ENCODE results near the gene TTLL9. TPM values are rescaled to one million over a fixed set of nuclear protein-coding genes. Genes with fewer than 3 reads are reported as not detected.

TTLL9 gene
- total RNA-seq, 4 donors from 2014 or later: 0.17 to 0.34 TPM; not detected in 2

DNA sequence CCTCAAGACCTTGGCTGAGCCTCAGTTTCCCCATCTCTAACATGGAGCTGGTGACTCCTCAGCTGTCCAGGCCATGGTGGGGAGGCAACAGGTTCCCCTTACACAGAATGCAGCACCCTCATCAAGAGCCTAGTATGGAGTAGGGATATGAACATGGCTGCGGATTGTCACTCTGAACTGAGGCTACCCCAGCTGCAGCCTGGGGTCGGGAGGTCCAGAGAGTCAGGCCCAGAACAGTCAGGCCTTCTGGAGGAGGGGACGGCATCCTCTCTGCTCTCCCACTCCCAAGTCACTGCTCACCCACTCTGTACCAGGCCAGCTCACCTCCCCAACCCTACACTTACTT is 23.7 kb upstream of the TTLL9 start:
- H3K4me3 ChIP-seq: no peak overlapping the region
- H3K36me3 ChIP-seq: no peaks in the 10 kb centered on the region
- no peak for TF ChIP-seq POLR2AphosphoS5 (IDR thresholded peaks at IDR 0.05)
- no peak for TF ChIP-seq EP300 (IDR thresholded peaks at IDR 0.05)
- TF ChIP-seq POLR2A (IDR thresholded peaks at IDR 0.05; ENCODE audit: low read depth): no peak
- no peak for TF ChIP-seq CTCF (IDR thresholded peaks at IDR 0.05)
- peaks cover 0 to 36% (median 3%) of the 10 kb centered on the region in 4 donors for H3K27me3 ChIP-seq
- H3K9me3 ChIP-seq: no peaks in the 10 kb centered on the region
- WGBS: 81% methylated on average over 2 of the region's 3 CpGs
- H3K27ac ChIP-seq (replicated peaks in 1 of 4): no peak overlapping the region
- H3K4me1 ChIP-seq: peaks cover 12 to 23% (median 15%) of the 10 kb centered on the region in 4 donors
- intact Hi-C loops (cut with DNase I): no loop called here
- DNase-seq (ENCODE audit: extremely low spot score): no peak

- Histone ChIP-seq H3K27ac (replicated peaks in 1 of 4) (no peak overlapping the region), H3K27me3 (peaks cover 0 to 45% (median 3%) of the 10 kb centered on the region in 4 donors), H3K36me3 (no peaks in the 10 kb centered on the region), H3K4me3 (no peak overlapping the region), H3K9me3 (no peaks in the 10 kb centered on the region), H3K4me1 (peaks cover under 1 to 16% (median 6%) of the 10 kb centered on the region in 4 donors)
- intact Hi-C loops (cut with DNase I): no loop called here
- 83% methylated on average over 20 of the region's 32 CpGs for WGBS
- TF ChIP-seq POLR2AphosphoS5 (IDR thresholded peaks at IDR 0.05) (no peak), EP300 (IDR thresholded peaks at IDR 0.05) (no peak)
- no peak for DNase-seq (ENCODE audit: extremely low spot score)
These were observed 22.1 kb upstream of the TTLL9 start for GRCh38 chr20:31848088-31848999.

DNA sequence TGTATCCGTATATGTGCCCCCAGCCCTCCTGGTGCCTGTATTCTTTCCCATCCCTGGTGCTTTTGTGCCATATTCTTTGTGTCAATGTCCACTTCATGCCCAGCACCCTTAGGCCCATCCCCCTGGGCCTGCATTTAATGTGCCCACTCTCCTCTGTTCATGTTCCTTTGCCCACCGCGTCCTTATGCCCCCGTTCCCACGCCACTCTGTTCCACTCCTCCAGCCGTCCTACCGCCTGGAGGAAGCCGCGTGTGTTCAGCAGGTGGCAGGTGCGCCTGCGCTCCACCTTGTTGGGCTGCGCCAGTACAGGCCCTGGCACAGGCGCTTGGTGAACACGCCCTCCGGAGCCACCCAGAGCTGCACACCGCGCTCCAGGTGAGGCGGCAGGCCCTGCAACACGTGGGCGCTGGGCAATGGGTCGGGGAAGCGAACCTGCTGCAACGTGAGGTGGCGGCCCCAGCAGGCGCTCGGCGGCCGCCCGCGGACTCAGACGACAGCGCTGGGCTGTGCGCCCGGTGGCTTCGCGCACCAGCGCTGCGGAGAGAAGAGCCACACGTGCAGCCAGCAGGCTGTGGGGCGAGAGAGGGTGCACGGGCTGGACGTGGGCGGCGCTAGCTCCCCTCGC is 21.0 kb upstream of the TTLL9 start:
- H3K9me3 ChIP-seq: no peaks in the 10 kb centered on the region
- TF ChIP-seq CTCF (IDR thresholded peaks at IDR 0.05) (no peak), POLR2A (IDR thresholded peaks at IDR 0.05; ENCODE audit: low read depth) (no peak), EP300 (IDR thresholded peaks at IDR 0.05) (no peak), POLR2AphosphoS5 (IDR thresholded peaks at IDR 0.05) (no peak)
- H3K4me1 ChIP-seq: peaks cover 0 to 16% (median 6%) of the 10 kb centered on the region in 4 donors
- intact Hi-C loops (cut with DNase I): no loop called here
- no peak overlapping the region for H3K27ac ChIP-seq (replicated peaks in 1 of 4)
- peaks cover 0 to 54% (median 3%) of the 10 kb centered on the region in 4 donors for H3K27me3 ChIP-seq
- WGBS: 61% methylated on average over 11 of the region's 45 CpGs
- no peak for DNase-seq (ENCODE audit: extremely low spot score)
- no peaks in the 10 kb centered on the region for H3K36me3 ChIP-seq
- H3K4me3 ChIP-seq: no peak overlapping the region

DNA sequence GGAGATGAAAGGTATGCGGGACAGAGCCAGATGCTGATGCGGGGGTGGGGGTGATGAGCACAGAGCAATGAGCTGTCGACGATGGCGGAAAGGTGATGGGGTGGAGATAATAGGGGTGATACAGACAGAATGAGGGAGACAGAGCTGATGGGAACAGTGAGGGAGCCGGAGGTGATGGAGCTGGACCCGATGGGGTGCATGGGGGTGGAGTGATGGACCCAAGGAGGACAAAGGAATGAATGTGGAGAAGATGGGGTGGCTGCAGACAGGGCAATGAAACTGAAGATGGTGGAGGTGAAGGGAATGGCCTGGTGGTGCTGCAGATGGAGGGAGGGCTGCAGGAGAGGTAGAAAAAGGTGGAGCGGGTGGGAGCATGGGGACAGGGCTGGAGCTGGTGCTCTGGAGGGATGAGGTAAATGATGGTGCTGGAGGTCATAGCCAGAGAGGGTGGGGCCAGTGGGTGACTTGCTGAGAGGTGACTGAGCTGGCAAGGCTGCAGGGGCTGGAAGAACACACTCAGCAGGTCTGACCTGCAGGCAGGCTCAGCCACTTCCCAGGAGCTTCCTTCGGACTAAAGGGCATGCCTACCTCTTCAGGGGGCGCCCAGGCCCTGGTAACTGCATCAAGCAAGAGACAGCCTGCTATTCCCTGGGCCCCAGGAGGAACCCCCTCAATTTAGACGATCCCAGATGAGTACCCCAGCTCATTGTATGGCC is 19.0 kb upstream of the TTLL9 start:
- intact Hi-C loops (cut with DNase I): loop anchor here (10.0 kb wide), 1 partner anchor 243 kb away; no protein-coding TSS in a partner anchor

More for the DNA sequence above, 19.0 kb upstream of the TTLL9 start:
- Histone ChIP-seq H3K27ac (replicated peaks in 1 of 4) (no peak overlapping the region), H3K36me3 (no peaks in the 10 kb centered on the region), H3K27me3 (peaks cover 0 to 71% (median 3%) of the 10 kb centered on the region in 4 donors), H3K4me3 (no peak overlapping the region), H3K4me1 (peaks cover 0 to 7% (median 6%) of the 10 kb centered on the region in 4 donors), H3K9me3 (no peaks in the 10 kb centered on the region)
- no peak for DNase-seq (ENCODE audit: extremely low spot score)
- no peak for TF ChIP-seq CTCF (IDR thresholded peaks at IDR 0.05)
- TF ChIP-seq POLR2AphosphoS5 (IDR thresholded peaks at IDR 0.05): no peak
- no peak for TF ChIP-seq POLR2A (IDR thresholded peaks at IDR 0.05; ENCODE audit: low read depth)
- no peak for TF ChIP-seq EP300 (IDR thresholded peaks at IDR 0.05)
- WGBS: 65% methylated on average over 11 of the region's 11 CpGs
